ENCODE data around the gene RASGRP1. TPM values are rescaled to one million over a fixed set of nuclear protein-coding genes. Genes with fewer than 3 reads are reported as not detected.
"Not testable (repeated sequence)": the region's sequence is repeated elsewhere in the genome, so short reads cannot be mapped to it uniquely, and the experiment has no call there.

Gene RASGRP1
- total RNA-seq: 0.10 and 0.12 TPM in 2 replicates

DNA sequence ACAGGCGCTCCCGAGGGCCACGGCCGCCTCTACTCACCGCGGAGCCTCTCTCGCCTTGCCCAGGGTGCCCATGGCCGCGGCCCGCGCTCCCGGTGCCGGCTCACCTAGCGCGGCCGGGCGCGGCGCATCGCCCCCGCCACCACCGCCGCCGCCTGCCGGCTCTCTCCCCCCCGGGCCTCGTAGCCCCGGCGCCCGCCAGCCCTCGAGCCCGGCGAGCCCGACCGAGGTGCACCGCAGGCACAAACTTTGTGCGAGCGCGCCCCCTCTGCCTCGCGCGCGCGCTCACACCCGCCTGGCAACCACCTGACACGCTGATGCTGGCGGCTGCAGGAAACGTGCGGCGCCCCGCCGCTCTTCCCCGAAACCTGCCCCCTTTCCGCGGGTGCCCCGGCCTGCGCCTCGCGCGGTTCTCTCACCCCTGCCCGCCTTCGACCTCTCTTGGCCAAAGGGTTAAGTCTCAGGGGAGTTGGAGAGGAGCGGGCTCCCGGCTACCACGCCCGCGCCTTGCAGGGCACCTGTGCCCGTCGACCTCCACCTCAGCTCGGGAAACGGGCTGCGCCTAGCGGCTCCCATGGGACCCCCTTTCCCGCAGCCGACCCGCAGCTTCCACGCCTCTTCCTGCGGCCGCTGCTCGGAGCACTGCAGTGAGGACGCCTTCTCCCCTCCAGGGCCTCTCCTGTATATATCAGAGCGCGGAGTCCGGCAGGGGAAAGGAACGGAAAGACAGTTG is at the start of gene RASGRP1:
TSS of gene RASGRP1 (minus strand) at position 258 of the 730 bp plus-strand sequence. CDS start at position 72, 186 bp downstream.
- DNase-seq (ENCODE audit: extremely low read depth, low read depth, low spot score): no peak

DNA sequence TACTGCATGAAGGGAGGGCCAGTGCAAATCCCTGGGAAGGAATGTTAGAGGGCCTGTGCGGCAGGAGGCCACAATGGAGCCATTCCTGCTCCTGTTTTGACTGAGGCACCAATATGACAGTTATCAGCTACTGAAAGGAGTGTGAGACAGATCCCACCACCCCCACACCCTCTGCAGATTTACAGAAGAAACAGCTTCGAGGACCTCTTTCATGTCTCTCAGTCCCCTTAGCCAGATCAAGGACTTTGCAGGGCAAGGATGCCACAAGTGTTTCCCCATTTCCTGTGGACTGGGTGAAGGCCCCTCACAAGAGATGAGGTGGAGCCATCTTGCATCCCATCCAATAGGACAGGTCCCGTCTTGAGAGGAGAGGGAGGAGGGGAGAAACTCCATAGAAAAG is 48.5 kb upstream of the RASGRP1 start:
- DNase-seq (ENCODE audit: extremely low read depth, low read depth, low spot score): no peak

DNA sequence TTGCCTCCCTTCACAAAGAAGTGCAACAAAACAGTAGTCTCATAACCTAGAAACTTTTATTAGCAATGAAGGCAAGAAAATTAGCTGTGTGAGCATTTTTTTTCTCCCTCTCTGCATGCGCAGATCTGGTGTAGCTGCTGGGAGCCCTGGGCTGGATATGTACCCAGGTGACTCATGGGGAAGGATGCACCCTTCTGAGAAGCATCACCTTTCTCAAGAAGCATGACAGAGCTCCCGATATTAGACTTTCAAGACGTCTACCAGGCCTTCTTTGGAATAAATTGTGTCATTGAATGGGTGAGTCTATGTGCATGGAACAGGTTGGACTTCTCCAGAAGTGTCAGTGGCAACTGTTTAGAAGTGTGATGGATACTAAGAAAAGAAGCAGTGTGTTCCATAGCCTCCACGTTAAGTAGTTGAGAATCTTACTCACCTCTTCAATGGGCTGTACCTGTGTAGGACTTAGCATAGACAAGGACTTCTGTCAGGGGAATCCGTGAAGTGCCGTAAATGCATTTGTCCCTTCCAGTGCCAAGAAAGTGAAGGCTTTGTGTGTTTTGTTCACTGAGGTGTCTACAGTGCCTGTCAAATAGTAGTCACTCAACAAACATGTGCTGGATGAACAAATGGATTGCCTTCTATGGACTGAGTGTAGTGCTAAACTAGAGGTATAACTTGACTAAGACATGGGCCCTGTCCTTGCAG is 47.7 kb upstream of the RASGRP1 start:
- DNase-seq (ENCODE audit: extremely low read depth, low read depth, low spot score): no peak

DNA sequence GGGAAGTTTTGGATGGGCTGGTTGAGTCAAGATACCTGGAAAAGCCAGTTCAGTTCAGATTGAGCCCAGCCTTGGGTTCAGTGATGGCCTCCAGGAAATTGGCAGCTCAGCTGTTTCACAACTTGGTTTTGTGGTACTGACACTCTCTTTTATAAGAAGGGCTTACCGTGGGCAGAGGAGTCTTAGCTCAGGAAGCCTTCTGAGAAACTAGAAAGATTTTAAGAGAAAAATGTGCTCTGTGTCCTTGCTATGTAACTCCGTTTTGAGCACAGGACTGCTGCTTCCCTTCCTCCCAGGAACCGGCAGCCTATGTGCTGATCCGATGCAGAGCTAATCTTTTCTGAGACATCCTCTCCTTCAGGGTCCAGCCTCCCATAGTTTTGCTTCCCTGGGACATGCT is 46.6 kb upstream of the RASGRP1 start:
- DNase-seq (ENCODE audit: extremely low read depth, low read depth, low spot score): no peak

DNA sequence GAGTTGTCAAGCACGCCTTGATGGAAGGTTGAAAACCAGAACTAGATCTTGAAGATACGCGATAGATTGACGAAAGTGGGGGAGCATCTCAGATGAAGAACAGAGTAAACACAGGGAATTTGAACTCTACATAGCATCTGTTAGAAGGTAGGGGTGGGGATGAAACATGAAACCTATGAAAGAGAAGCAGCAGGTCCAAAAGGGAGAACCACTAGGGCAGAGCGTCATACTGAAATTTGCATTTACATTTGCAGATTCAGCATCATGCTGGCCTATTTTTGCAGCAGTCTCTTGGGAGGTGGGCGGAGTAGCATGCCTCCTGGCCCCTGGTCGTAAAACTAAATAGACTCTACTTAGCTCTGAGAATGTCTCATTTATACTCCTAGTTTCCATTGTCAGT is 46.1 kb upstream of the RASGRP1 start:
- DNase-seq (ENCODE audit: extremely low read depth, low read depth, low spot score): no peak

DNA sequence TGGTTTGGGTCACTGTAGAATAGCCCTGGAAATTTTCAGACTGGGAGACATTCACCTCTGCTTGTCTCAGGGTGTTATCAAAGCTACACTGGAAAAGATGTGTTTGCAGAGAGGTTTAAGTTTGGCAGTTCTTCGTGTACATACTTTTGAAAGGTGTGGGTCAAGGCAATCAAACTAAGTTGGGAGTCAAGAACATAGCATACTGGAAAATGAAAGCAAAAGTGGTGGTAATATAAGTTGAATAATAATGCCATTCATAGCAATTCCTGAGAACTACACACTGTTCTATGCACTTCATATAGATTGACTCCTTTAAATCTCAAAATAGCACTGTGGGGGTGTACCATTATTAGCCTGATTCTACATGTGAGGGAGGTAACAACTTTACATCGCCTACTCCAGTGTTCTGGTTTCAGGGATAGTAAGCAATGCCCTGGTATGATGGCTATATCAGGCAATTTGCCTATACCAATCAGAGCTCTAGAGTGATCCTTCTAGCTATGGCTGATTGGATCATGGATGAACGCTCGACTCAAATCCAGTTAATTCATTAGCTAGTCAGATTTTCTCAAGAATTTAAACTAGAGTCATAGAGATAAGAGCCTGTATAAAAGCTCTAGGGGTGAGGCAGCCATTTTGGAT is 44.6 kb upstream of the RASGRP1 start:
- DNase-seq (ENCODE audit: extremely low read depth, low read depth, low spot score): no peak

DNA sequence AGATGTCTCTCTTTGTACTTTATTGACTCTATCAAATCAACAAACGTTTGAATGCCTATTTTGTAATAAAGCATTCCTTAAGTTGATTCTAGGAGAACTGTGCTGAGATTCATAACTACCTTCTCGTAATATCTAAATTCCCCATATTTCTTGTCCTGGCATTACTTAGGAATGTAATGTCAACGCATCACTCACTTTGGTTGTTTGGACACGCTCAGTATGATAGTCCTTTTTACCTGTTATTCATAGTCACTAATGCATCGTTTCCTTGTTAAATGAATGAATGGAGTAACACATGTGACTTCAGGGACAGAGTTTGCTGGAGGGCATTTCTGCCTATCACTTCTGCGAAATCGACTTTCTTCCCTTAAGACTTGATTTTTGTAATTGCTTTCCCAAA is 44.1 kb upstream of the RASGRP1 start:
- no peak for DNase-seq (ENCODE audit: extremely low read depth, low read depth, low spot score)

DNA sequence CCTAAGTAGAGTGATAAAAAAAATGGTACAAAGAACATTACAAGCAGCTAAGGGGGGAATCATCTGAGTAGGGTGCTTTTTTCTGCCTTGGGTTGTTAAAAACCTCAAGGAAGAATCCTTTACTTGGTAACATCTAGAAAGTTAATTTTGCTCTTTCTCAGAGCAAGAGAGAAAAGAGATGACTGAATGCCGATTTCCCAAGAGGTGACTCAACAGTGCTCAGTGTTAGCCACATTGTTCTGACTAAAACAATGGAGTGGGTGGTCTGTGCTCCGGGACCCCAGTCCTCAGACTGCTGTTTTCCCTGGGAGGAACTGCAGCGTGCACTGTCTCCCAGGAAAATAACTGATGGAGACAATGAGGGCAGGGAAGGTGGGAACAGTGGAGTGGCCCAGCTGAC is 41.1 kb upstream of the RASGRP1 start:
- DNase-seq (ENCODE audit: extremely low read depth, low read depth, low spot score): no peak

DNA sequence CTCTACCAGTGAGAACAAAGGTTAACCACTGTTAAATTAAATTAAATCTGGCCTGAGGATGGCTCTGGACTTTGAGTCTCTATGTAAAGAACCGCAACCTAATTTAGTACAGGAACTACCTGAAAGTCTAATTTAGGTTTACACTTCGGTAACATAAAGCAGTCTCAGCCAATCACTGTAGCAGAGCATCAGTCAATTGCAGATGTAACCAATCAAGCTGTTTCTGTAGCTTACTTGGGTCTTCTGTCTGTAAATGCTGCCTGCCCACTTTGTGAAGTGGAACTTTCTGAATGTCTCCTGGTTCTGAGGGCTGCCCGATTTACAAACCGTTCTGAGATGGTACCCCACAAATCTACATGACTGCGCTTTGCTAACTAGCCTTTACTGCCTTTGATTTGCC is 39.1 kb upstream of the RASGRP1 start:
- no peak for DNase-seq (ENCODE audit: extremely low read depth, low read depth, low spot score)

DNA sequence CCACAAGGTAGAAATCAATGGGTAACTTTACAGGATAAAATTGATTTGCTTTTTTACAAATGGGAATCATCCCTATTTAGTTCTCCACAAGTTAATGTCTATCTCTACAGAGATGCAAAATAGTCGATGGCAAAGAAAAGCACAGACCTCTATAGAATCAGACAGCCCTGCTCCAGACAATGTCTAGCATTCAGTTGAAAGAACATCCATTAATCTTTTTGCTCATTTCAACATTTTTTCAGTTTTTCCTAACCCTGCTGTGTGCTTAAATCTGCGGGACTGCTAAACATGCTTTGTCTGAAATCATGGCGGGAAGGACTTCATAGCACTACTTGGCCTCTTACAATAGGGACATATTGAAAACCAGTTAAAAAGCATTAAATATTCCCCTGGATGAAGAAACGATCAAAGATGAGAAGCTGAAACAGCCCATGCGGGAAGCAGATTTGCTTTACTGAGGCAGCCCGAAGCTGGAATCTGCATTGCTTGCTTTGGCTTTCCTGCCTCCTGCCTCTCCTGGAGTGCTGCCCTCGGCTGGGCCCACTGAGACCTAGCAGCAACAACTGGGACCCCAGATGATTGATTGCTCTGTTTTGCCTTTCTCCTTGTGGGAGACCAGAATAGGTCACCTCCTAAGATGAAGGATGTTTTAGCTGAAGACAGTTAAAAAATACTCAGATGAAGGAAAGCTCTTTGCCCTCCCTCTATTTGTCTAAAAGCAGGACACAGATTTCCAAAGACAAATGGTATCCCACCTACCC is 38.5 kb upstream of the RASGRP1 start:
- no peak for DNase-seq (ENCODE audit: extremely low read depth, low read depth, low spot score)

DNA sequence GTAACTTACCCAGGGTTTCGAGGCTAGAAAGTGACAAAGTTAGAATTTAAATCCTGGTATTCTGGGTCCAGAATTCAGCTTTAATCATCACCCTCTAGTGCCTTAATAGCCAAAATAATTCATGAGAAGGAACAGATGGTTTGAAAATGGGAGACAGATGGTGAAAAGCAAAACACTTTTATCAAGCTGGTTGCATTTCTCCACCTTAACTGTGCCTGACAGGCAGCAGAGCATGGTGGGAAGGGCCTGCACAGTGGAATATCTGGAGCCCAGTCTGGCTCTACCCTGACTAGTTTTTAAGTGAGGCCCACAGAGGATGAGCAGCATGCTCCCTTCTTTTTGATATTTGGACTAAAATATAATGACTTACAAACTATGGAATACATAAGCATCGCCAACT is 35.6 kb upstream of the RASGRP1 start:
- DNase-seq (ENCODE audit: extremely low read depth, low read depth, low spot score): no peak

DNA sequence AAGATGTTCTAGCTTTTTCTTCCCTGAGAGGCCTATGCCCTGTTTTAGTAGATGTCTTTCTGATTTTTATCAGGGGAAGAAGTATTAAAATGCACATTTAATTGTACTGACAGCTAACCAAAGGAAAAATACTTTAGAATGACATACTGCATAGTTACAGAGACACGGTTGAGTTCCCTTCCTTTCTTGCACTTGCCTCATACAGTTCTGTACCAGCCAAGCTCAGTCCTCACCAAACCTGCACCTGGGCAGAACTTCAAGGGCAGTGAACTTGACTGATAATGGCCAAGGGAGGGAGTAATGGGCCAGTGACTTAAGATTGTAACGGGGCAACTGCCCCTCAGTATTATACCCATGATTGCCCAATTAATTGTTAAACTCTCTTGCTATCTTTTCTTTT is 34.1 kb upstream of the RASGRP1 start:
- DNase-seq (ENCODE audit: extremely low read depth, low read depth, low spot score): no peak

DNA sequence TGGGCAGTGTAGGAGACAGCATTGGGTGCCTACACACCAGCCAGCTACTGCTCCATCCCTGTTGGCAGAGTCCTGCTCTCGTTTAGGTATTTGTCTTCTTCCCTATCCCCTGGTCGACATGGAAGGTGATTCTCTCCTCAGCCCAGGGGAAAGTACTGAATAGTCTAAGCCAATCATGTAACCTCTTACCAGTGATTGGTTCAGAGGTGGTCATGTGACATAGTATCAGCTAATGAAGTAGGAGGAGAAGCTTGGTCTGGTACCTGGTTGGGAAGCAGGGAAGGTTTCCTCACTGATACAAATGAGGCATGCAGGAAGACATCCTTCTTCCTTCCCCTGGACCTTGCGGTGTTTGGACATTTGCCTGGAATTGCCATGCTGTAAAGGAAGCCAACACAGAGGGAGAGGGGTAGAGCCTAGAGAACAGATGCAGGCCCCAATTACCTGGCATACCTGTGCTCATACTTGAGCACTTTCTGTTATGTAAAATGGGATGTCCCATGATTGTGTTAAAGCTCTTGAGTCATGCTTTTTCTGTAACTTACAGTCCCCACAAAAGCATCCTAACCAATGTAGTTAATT is 32.7 kb upstream of the RASGRP1 start:
- no peak for DNase-seq (ENCODE audit: extremely low read depth, low read depth, low spot score)

DNA sequence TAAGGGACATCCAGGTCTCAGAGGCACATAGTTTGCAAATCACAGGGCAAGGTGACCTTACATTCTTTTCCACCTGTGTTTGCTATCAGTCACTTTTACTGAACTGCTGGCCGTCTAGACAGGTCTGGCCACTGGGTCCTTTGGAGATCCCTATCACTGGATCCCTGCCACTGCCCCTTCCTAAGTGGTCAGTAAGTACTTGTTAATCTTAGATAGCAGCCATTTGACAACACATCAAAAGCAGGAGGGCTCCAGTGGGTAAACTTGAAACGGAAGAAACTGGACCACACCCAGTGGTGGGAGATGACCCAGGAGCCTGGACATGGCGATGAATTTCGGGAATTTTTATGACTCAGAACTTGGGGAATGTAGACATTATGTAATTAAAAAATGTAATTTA is 28.9 kb upstream of the RASGRP1 start:
- DNase-seq (ENCODE audit: extremely low read depth, low read depth, low spot score): no peak

DNA sequence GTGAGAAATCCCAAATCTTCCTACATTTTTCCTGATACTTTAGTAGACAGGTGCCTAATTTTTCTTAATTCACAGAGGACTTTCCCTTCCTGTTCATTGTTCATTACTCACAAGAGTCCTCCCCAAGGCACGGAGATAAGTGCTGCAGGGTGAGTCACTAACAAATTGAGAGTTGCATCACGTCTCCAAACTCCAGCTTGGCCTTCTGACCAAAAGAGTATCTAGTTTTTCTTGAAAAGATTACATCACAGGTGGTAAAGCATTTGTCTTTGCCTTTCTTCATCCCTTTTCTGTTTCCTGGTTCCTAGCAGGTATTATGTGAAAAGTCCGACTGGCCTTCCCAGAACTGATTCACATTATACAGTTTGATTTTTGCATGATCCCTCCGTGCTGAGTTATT is 24.9 kb upstream of the RASGRP1 start:
- no peak for DNase-seq (ENCODE audit: extremely low read depth, low read depth, low spot score)

DNA sequence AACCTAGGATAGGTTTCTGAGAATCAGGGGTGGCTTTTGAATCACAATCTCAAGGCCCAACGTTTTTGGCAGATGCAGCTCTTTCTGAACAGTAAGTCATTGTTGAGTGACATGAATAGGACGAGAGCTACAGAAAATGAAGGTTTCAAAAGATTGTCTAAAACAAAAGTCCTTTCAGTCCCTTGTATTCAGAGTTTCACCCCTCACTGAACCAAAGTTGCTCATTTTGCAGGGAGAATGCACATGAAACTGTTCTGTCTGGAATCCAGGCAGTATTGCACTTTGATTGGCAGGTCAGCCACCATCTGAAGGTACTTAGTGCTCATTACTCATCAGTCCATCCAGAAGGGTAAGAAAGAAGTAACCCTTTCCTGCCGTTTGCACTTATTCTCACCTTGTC is 24.1 kb upstream of the RASGRP1 start:
- DNase-seq (ENCODE audit: extremely low read depth, low read depth, low spot score): no peak

DNA sequence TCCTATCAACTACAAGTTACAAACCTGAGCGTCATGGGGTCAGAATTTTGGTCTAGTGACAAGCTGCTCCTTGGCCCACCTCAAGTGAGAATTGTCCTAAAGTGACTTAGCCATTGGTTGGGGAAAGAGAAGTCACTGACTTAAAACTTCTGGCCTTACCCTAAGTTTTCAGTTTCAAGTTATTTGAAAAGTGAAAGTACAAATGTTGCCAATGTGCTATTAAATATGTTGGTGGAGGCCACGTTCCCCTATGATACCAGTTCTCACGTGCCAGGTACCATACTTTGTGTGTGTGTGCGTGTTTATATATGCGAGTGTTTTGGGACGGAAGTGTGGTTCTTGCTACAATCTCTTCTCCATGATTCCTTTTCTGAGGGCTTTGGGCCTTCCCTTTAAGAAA is 22.6 kb upstream of the RASGRP1 start:
- DNase-seq (ENCODE audit: extremely low read depth, low read depth, low spot score): no peak

DNA sequence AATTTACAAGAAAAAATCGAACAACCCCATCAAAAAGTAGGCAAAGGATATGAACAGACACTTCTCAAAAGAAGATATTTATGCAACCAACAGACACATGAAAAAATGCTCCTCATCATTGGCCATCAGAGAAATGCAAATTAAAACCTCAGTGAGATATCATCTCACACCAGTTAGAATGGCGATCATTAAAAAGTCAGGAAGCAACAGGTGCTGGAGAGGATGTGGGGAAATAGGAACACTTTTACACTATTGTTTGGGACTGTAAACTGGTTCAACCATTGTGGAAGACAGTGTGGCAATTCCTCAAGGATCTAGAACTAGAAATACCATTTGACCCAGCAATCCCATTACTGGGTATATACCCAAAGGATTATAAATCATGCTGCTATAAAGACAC is 21.4 kb upstream of the RASGRP1 start:
- DNase-seq (ENCODE audit: extremely low read depth, low read depth, low spot score): not testable (repeated sequence)

DNA sequence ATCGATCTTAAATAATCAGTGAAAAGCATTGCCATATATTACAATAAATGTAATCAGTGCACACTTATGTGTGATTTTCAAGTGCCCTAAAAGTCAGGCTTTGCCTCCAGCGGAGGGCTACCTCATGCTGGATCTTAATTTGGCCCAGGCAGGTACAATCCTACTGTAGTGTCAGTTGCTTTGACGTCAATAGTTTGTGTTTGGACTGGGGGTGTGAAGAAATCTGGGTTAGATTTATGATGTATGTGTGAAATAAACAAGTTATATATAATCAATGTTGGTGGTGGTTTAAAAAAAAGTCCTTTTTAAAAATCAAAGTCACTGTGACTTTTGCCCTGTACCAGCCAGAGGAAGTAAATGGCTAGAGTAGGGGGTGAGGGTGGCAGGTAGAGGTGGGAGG is 14.0 kb upstream of the RASGRP1 start:
- DNase-seq (ENCODE audit: extremely low read depth, low read depth, low spot score): no peak

DNA sequence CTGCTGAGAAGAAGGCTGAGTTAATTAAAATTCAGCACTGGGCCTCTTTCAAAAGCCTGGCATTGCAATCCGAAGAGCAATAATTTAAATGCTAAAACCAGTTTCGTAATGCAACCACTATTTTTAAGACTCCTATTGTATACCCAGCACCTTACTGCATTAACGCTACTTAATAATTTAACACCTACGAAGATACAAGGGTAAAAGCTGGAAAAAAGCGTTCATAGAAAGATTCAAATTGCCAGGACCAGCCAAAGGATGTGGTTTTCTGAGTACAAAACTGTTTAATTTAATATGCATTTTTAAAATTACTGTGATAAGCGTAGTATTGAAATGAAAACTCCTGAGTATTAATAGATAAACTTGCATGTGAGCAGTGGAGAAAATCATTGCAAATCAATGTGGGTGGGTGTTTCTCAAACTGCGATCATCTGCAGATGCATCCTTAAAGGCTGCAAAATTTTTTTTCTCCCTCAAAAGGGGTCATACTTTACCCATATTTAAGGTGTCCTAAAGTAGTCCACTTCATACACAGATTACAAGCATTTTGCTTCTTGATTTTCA is 12.9 kb upstream of the RASGRP1 start:
- no peak for DNase-seq (ENCODE audit: extremely low read depth, low read depth, low spot score)

DNA sequence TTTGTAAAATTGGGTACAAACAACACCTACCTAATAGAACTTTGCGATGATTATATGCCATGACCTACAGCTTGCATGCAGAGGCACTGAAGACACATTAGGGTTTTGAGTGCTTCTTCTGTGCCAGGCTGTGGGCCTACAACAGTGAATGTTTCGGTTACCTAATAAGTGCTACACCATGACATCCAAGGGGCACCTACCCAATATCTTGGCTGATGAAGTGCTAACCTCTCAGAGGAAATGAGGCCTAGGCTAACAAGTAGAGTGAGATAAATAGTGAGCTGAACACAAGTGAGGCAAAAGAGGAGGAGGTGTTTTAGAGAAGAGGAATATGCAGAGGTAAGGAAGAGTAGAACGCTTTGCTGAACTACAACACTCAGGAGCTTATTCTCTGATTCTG is 12.2 kb upstream of the RASGRP1 start:
- DNase-seq (ENCODE audit: extremely low read depth, low read depth, low spot score): no peak

Measured in glomerular endothelial cell (primary cell).